ENCODE results near the gene MRPL32.
"Not testable (repeated sequence)": the region's sequence is repeated elsewhere in the genome, so short reads cannot be mapped to it uniquely, and the experiment has no call there.

MRPL32 gene

DNA sequence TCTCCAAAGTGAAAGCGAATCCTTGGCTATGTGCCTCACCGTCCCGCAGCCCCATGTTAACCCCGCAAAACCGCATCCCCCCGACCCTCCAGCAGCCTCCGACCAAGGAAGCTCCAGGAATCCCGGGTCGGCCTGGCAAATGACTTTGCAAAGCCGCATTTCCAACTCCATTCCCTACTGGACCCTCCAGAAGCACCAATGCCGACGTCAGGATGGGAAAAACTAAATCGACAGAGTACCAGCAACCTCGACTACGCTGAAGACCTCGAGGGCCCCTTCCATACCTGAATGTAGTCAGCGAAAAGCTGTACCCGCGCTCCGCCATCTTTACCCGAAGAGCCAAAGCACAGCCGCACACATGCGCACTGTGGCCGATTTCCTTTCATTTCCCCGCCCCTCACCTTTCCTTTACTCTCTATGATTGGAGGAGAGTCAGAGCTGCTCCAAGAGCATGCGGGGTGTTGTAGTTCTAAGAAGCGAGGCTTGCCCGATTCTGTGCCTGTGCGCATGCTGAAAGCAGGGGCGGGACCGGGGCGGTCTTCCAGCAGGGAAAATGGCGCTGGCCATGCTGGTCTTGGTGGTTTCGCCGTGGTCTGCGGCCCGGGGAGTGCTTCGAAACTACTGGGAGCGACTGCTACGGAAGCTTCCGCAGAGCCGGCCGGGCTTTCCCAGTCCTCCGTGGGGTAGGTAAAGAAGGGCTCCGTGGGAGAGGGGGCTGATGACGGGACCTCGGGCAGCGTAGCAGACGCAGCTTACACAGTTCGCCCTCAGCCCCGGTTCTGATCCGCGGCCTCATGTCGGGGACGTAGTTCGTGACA, at the start of gene MRPL32, which contains the start of gene PSMA2:
Gene MRPL32, plus strand, starts transcription at position 543 of the 818 bp plus-strand sequence. Its CDS starts 11 bp downstream, at position 554.
Gene PSMA2, minus strand, starts transcription at position 341 of the 818 bp plus-strand sequence. Its CDS starts 16 bp downstream, at position 325.
- peak; percentile 89 for DNase-seq (ENCODE audit: low read depth)

DNA sequence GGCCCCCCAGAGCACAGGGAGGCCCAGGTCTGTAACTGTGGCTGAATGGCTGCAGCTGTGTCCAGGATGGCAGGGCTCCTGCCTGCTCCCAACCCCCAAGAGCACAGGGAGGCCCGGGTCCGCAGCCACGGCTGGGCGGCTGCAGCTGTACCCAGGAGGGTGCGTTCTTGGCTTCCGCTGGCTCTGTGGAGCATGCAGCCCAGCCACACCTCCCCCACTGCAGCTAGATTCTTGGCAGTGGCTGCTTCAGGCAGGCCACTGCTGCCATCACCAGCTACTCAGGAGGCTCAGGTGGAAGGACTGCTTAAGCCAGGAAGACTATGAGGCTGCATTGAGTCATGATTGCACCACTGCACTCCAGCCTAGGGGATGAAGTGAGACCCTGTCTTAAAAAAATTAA, 48.2 kb upstream of the MRPL32 start:
- no peak for DNase-seq (ENCODE audit: low read depth)

DNA sequence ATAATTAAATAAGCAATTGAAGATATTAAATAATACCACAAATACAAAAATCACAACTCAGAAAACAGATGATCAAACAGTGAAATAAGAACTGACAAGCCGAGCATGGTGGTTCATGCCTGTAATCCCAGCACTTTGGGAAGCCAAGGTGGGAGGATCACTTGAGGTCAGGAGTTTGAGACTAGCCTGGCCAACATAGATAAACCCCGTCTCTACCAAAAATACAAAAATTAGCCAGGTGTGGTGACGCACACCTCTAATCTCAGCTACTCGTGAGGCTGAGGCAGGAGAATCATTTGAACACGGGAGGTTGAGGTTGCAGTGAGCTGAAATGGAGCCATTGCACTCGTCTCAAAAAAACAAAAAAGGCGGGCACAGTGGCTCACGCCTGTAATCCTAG, 47.0 kb upstream of the MRPL32 start:
- DNase-seq (ENCODE audit: low read depth) = not testable (repeated sequence)

DNA sequence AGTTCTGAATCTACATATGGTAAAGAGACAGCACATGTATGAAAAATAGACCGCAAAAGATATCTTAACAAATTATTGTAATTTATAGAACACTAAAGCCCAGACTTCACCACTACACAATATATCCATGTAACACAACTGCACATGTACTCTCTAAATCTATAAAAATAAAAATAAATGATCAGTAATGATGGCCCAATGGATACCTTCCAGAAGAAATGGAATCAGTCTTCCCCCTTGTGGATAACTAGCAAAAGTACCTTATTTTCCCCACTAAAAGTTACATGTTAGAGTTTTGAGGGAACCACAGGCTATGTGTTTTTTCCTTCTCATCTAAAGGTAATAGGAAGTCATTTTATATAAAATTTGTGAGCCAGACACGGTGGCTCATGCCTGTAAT, 46.0 kb upstream of the MRPL32 start:
- DNase-seq (ENCODE audit: low read depth) = no peak

DNA sequence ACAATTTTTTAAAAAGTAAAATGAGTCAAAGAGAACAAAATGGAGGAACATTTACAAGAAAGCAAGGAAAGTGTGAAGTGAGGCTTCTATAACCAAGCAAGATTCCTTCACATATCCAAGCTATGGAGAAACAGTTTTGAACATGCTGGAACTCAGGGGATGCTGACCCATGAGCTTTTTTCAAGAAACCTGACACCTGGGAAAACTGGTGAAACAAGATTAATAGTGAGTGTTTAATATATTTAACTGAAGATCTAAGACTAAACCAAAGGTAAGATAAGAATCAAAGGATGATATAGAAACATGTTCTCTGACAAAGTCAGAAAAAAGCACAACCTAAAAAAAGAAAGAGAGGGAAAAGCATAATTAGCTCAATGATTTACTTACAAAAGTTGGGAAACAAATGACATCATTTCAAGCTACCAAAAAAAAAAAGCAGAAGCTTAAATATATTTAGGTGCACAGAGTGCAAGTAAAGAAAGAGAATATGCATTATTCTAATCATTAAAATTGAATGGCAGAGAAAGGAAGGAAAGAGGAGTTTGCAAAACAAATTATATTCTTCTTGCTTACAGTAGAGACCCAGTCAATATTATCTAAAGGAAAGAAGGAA, 45.2 kb upstream of the MRPL32 start:
- no peak for DNase-seq (ENCODE audit: low read depth)

DNA sequence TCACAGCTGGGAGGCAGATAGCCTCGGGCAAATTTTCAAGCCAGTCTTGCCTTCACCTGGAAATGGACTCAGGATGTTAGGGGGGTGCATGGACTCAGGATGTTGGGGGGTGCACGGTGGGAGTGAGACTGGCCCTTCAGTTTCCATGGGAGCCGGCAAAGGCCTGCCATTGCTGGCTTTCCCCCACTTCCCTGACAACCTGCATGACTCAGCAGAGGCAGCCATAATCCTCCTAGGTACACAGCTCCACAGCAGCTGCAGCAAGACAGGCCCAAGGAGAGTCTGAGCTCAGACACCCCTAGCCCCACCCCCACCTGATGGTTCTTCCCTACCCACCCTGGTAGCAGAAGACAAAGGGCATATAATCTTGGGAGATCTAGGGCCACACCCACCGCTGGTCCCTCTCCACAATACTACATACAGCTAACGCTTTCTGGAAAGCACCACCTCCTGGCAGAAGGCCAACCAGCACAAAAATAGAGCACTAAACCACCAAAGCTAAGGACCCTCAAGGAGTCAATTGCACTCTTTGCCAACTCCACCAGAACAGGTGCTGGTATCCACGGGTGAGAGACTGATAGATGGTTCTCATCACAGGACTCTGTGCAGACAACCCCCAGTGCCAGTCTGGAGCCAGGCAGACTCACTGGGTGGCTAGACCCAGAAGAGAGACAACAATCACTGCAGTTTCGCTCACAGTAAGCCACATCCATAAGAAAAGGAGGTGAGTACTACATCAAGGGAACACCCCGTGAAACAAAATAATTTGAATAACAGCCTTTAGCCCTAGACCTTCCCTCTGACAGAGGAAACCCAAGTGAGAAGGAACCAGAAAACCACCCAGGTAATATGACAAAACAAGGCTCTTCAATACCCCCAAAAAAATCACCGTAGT, 38.6 kb upstream of the MRPL32 start:
- DNase-seq (ENCODE audit: low read depth) = no peak

DNA sequence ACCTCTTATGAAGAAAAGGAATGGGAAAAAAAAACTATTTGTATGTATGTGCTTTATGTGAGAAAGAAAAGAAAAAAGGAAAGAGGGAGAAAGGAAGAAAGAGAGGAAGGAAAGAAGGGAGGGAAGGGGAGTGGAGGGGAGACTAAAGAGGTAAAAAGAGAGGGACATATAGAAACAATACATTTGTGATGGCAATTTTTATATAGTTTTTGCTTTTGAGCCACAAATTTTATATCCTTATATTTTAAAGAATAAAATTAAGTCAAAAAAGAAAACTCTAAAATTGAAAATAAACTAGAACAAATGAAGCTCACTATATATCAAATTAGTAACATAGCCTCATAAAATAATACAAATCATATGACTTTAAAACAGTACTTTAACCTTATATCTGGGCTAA, 31.3 kb upstream of the MRPL32 start:
- DNase-seq (ENCODE audit: low read depth) = no peak

DNA sequence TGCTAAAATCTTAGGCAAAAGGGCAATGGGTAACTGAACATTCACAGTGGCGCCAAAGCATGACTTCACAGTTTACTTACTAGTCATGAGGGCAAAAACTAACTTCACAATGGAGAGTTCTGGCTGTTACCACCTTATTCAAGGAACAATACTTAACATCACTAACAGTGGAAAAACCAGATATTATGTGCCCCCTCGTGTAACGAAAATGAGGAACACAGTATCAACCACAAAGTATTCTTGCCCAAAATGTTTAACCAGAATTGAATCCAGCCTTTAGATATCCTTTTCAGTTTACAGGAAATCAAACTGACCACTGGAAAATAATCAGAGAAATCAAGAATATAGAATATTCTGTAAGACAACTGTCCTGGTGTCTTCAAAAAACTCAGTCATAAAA, 29.8 kb upstream of the MRPL32 start:
- DNase-seq (ENCODE audit: low read depth) = no peak

DNA sequence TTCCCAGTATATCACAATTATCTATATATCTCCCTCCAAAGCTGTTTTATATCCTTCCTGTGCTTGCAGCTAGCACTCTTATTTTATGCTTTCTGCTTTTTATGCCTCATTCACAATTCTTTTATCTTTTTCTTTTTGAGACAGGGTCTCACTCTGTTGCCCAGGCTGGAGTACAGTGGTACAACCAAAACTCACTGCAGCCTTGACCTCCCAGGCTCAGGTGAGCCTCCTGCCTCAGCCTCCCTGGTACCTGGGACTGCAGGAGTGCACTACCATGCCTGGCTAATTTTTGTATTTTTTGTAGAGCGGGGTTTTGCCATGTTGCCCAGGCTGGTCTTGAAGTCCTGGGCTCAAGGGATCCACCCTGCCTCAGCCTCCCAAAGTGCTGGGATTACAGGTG, 26.0 kb upstream of the MRPL32 start:
- DNase-seq (ENCODE audit: low read depth) = no peak

DNA sequence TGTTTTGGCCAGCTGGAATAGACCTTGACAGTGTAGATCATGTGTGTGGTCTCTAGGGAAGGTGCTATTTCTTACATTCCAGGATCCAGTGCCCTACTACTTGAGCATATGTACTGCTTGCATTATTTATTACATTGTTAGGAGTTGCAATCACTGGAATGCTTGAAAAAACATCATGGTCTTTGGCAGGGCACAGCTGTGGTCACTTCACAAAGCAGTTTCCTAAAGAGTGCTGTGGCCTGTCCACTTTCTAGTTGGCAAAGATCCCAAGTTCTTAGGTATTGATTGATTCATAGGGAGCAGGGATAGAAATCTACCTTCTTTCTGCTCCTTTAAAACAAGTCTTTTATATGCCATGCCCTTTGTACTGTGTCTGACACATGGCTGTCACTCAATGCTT, 24.9 kb upstream of the MRPL32 start:
- DNase-seq (ENCODE audit: low read depth) = no peak

DNA sequence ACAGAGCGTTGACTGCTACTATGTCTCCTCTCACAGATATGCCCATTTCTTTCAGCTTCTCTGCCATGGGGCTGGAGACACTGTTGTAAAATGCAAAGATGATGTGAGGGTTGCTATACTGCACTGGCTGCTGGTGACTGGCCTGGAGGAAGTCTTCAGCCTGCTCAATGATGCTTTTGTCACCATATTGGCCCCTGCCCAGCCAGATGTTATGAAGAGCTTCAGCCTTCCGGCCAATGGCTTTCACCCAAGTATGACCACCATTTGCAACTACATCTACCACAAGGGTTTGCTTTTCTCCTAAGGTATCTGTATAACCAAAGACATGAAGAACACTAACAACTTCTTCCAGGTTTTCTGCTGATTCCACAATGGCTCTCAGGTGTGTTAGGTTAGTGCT, 21.9 kb upstream of the MRPL32 start:
- DNase-seq (ENCODE audit: low read depth) = no peak

DNA sequence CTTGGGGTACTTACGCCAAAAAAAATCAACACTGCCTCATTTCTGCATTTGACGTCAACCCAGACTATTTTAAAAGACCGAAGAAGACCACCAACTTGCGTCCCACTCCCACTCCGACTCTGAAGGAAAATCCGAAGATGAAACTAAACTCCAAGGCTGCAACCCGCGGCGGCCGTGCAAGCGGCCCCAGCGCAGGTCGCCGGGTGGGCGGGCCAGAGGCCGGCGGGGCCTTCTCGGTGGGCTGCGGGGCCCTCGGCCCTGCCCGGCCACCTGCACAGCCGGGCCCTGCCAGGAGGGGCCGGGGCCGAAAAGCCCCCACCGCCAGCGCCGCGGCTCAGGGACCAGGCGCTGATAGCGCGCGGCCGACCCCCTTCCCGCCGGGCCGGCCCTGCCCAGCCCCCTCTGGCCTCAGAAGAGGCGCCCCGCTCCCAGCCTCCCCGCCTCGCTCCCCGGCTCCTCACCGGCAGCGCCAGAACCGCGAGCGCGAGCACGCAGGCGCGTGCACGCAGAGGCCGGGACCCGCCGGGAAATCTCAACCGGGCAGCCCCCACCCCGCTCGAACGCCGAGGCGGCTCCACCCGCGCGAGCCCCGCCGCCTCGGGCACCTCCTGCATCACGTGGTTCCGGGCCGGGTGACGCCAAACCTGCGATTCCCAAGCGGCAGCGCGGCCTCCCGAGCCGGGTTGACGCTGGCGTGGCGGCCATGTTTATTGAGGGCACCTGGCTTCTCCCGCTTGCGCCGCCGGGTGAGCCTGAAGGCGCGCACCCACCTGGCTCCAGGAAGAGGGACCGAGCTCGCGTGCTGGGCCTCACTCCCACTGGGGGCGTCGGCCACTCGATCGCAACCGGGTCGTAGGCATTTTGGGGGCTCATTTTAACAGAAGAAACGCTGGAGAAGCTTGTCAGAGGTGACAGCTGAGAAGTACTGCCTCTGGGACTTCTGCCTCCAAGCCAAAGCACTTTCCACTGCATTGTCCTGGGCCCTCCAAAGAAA, 20.4 kb upstream of the MRPL32 start, which contains the start of gene C7orf25:
Gene C7orf25, minus strand, starts transcription at position 617 of the 994 bp plus-strand sequence. CDS start 1,170 bp downstream, outside the sequence.
- DNase-seq (ENCODE audit: low read depth) = peak; percentile 94

DNA sequence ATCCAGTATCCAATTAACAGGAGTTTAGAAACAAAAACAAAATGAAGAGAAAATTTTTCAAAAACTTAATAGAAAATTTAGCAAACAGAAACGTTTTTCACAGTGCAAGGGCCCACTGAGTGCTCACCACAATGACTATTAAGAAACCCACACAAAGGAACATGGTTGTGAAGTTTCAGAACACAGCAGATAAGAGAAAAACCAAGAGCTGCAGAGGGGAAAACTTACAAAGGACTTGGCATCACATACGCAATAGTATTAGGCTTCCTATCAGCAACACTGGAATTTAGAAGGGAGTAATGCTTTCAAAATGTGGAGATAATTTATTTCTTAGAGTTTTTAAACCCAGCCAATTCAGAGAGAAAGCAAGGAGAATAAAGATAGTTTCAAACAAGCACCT, 18.6 kb upstream of the MRPL32 start:
- no peak for DNase-seq (ENCODE audit: low read depth)

DNA sequence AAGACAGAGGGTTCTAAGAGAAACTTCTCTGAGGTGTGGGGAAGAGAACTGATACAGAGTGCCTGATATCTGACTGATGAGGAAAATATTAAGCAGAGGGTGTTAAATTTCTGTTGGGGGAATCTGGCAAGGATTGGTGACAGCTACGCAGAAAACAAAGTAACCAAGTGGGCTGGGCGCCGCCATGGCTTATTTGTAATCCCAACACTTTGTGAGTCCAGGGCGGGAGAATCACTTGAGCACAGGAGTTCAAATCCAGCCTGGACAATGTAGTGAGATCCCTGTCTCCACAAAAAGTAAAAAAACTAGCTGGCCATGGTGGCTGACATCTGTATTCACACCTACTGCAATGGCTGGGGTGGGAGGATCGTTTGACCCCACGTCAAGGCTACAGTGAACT, 18.2 kb upstream of the MRPL32 start:
- DNase-seq (ENCODE audit: low read depth) = no peak

DNA sequence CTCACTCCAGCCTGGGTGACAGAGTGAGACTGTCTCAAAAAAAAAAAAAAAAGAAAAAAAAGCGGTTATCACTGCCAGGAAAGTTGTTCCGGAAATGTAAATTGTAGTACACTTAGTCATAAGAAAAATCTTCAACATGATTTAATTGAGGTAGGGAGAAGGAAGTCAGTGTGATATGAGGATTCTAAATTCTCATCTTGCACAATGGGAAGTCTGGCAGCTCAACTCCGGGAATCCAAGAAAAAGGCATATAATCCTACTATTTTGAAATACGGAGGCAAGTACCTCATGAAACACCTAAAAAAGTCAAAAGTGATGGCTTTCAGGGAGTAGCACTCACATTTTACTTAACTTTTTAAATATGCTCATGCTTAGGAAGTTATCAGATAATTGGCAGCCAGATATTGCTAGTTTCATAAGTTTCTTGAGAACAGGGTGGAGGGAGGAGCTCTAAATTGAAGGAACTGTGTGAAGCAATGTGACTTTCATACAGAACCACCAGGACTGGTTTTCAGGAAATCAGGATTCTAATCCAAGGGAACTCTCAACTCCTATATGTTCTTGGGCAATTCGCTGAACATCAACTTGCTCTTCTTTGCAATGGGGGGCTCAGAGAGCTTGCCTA, 17.6 kb upstream of the MRPL32 start:
- no peak for DNase-seq (ENCODE audit: low read depth)

DNA sequence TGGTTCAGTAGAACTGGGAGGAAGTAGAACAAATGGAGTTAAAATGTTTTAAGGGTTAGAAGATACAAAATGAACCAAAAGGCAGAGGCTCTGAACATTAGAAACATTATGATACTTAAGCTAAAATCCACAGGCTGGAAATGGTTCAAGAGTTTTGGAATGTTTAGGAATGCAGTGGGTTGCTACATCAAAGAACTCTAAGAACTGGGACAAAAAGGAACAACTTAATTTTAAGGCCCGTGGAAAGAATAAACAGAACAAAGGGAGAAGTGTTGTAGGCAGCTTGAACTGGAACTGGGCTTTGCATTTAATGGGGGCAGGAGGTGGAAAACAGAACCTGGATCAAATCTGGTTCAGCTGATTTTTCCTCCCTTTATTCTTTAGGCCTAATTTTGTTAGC, 16.8 kb upstream of the MRPL32 start:
- no peak for DNase-seq (ENCODE audit: low read depth)

DNA sequence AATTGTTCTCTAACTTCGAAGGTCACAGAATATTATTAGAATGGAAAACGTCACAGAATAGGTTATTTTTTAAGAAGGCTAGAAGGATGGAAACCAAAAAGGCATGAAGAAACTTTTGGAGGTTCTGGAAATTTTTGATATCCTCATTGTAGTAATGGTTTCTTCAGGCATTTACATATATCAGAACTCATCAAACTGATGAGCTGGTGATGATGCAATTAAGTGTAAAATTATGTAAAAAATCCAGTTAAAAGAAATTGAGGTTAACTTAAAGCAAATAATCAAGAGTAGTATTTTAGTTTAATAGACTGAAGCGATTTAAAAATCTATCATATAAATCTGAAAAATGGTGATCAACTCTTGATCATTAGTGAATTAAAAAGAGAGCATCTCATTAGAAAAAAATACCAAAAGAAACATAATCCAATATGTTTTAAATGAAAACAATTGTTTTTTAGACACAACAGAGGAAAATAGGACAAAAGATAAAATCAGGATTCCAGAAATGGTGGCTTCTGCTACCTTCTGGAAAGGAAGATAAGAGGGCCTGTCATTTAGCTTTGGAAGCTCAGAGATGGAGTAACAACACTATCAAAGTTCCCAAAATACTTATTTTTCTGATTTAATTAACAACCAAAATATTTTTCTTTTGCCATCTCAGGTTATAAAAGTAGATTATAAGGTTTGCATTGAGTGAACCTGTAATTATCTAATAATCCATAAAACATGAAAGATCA, 10.0 kb upstream of the MRPL32 start:
- DNase-seq (ENCODE audit: low read depth) = no peak

DNA sequence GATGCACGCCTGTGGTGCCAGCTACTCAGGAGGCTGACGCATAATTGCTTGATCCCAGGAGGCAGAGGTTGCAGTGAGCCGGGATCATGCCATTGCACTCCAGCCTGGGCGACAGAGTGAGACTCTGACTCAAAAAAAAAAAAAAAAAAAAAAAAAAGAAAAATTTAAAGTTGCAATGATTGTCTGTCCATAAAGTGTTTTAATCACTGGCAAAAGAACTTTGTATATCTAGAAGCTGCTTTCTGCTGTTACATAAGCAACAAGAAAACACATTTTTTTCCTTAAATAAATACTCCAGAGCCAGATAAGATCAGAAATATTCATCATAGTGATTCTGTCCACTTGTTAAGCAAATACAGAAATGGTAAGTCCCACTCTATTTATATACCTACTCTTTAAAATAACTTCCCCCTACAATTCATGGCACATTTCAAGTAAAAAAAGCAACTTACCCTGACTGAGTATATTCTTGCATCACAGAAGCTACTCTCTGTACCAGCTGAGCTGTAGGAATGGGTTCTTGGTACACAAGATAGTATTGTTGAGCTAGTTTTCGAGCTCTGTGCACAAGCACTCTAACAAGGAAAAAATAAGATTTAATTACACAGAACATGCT, 7.8 kb upstream of the MRPL32 start:
- DNase-seq (ENCODE audit: low read depth) = no peak

DNA sequence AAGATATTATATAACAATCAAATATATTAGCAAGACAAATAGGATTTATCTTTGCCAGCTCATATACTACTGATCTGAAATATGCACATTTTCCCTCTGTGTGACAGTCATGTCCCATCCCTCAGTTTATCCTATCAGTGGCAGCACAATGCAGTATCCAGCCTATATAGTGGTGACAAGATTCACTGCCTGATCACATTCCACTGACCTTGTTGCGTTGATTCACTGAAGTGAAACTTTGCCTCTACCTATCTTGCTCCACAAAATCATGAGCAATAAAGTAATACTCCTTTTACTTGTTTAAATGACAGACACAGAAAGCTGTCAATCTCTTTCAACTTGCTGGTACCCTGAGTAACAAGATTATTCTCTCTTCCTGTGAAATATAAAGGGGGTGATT, 6.5 kb upstream of the MRPL32 start:
- DNase-seq (ENCODE audit: low read depth) = no peak

DNA sequence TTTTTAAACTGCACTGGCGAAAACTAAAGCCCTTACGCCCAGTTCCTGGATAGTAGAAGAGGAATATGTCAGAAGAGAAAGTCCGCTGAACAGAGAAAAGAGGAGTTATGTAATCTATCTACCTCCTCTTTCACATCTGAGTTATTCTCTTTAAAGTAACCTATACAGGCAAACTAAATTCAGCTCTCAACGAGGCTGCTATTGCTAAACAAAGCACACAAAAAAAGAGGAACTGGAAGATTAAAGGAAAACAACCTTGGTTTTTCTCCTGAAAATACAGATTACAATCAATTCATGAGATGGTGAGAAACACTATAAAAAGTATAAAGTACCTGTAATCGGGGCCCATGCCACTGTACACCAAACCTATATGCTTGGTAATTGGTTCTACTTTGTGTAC, 6.0 kb upstream of the MRPL32 start:
- no peak for DNase-seq (ENCODE audit: low read depth)

Measured in stimulated activated CD8-positive, alpha-beta memory T cell treated with anti-CD3 and anti-CD28 coated beads, Interleukin-12 subunit alpha, Interleukin-12 subunit beta, amount 100 ng/mL, for 4 hours (primary cell).